IMR-90 (cell line): ENCODE data around the gene TXNDC11. TPM values are rescaled to one million over a fixed set of nuclear protein-coding genes. Genes with fewer than 3 reads are reported as not detected.
A peak's percentile ranks its signal among the peaks of the same experiment; 100 is the strongest.

Source experiments
- ATAC-seq: fragments of 200-7000 bp; cut with Tn5 transposase; 2 replicates; pipeline ENCODE4 v1.9.1; 2020; ENCODE audit warnings: low read depth, mild to moderate bottlenecking, moderate library complexity
- Bru-seq: library from RNA; stranded (reverse); fragments of 400-500 nt; gene quantifications from one replicate; lab custom pipeline; 2021; lab: Mats Ljungman, UMichigan
- BruChase-seq, 2 experiments: library from RNA; stranded (reverse); fragments of 400-500 nt; gene quantifications; one replicate each; lab custom pipeline; 2021; lab: Mats Ljungman, UMichigan
- BruUV-seq: library from RNA; stranded (reverse); fragments of 400-500 nt; replicated peaks from 2 replicates; lab custom pipeline; 2021; lab: Mats Ljungman, UMichigan
- CTCF ChIA-PET: fragments of 300-600 bp; formaldehyde crosslinking; extraction: SDS; loops from one replicate; lab custom pipeline; 2021; ENCODE audit warnings: antibody characterized with exemption; lab: Yijun Ruan, JAX
- POLR2A ChIA-PET: fragments of 300-600 bp; sonication (Branson Sonifier 250); formaldehyde crosslinking; loops from one replicate; lab custom pipeline; 2022; ENCODE audit warnings: antibody characterized with exemption; ENCODE audit not compliant: unreplicated experiment; lab: Charles Lee
- DNase-seq: peaks from one replicate; pipeline ENCODE4 v3.0.0; 2013
- H2AFZ ChIP-seq: replicated peaks from 2 replicates; pipeline ENCODE3; 2013; ENCODE audit warnings: low read length, mild to moderate bottlenecking; ENCODE audit not compliant: poor library complexity
- H2AK5ac ChIP-seq: 2 replicates; pipeline ENCODE4 v1.6.1; 2013; ENCODE audit warnings: low read depth, low read length, inconsistent platforms
- H2AK9ac ChIP-seq: replicated peaks from 2 replicates; pipeline ENCODE3; 2013; ENCODE audit warnings: mild to moderate bottlenecking, low read depth, low read length, moderate library complexity; ENCODE audit not compliant: poor library complexity
- H2BK120ac ChIP-seq: 2 replicates; pipeline ENCODE4 v1.6.1; 2013; ENCODE audit warnings: low read depth, low read length, inconsistent platforms
- H2BK15ac ChIP-seq: 3 replicates; pipeline ENCODE4 v1.6.1; 2013; ENCODE audit warnings: low read depth, low read length, inconsistent platforms
- H2BK20ac ChIP-seq: 2 replicates; pipeline ENCODE4 v1.6.1; 2013; ENCODE audit warnings: low read depth, mild to moderate bottlenecking, inconsistent platforms, low read length, moderate library complexity
- H2BK5ac ChIP-seq: 2 replicates; pipeline ENCODE4 v1.6.1; 2013; ENCODE audit warnings: mild to moderate bottlenecking, low read depth, low read length, inconsistent platforms; ENCODE audit not compliant: poor library complexity, severe bottlenecking
- H3K14ac ChIP-seq: replicated peaks from 2 replicates; pipeline ENCODE4 v1.6.1; 2013; ENCODE audit warnings: low read depth, low read length, inconsistent platforms
- H3K18ac ChIP-seq: 2 replicates; pipeline ENCODE4 v1.6.1; 2013; ENCODE audit warnings: low read depth, low read length, control low read depth
- H3K23ac ChIP-seq: 2 replicates; pipeline ENCODE4 v1.6.1; 2013; ENCODE audit warnings: low read depth, low read length, inconsistent platforms
- H3K27ac ChIP-seq: 2 replicates; pipeline ENCODE4 v1.5.1; 2013; ENCODE audit warnings: mild to moderate bottlenecking, control low read depth, low read length; ENCODE audit not compliant: insufficient read depth
- H3K27me3 ChIP-seq: 2 replicates; pipeline ENCODE4 v1.6.1; 2013; ENCODE audit warnings: low read length; ENCODE audit not compliant: control insufficient read depth, insufficient read depth
- H3K36me3 ChIP-seq: 2 replicates; pipeline ENCODE4 v1.6.1; 2013; ENCODE audit warnings: low read length, mixed read lengths; ENCODE audit not compliant: control insufficient read depth, insufficient read depth
- H3K4ac ChIP-seq: 2 replicates; pipeline ENCODE4 v1.6.1; 2013; ENCODE audit warnings: low read depth, low read length, inconsistent platforms
- H3K4me1 ChIP-seq: 2 replicates; pipeline ENCODE4 v1.6.1; 2013; ENCODE audit warnings: low read length, mixed read lengths; ENCODE audit not compliant: control insufficient read depth, insufficient read depth
- H3K4me2 ChIP-seq: 2 replicates; pipeline ENCODE4 v1.6.1; 2013; ENCODE audit warnings: low read depth, mild to moderate bottlenecking, control low read depth, low read length, moderate library complexity
- H3K4me3 ChIP-seq: 2 replicates; pipeline ENCODE4 v1.5.1; 2013; ENCODE audit warnings: low read depth, mild to moderate bottlenecking, control low read depth, low read length, moderate library complexity; ENCODE audit not compliant: insufficient read depth
- H3K56ac ChIP-seq: 2 replicates; pipeline ENCODE4 v1.6.1; 2013; ENCODE audit warnings: low read length, inconsistent platforms; ENCODE audit not compliant: insufficient read depth; ENCODE audit errors: extremely low read depth
- H3K79me1 ChIP-seq, 2 experiments: 2 replicates each; pipeline ENCODE4 v1.6.1; 2013; ENCODE audit warnings: low read length in 2 of 2, inconsistent platforms in 1 of 2, low read depth in 1 of 2
- H3K9ac ChIP-seq: 2 replicates; pipeline ENCODE4 v1.6.1; 2013; ENCODE audit warnings: low read depth, low read length, control low read depth
- H3K9me1 ChIP-seq: 2 replicates; pipeline ENCODE4 v1.6.1; 2013; ENCODE audit warnings: low read length, inconsistent platforms; ENCODE audit not compliant: insufficient read depth
- H3K9me3 ChIP-seq: 2 replicates; pipeline ENCODE4 v1.6.1; 2013; ENCODE audit warnings: low read length; ENCODE audit not compliant: control insufficient read depth, insufficient read depth
- H4K20me1 ChIP-seq: 2 replicates; pipeline ENCODE4 v1.6.1; 2013; ENCODE audit warnings: low read length, inconsistent platforms; ENCODE audit not compliant: insufficient read depth
- H4K5ac ChIP-seq: 2 replicates; pipeline ENCODE4 v1.6.1; 2013; ENCODE audit warnings: mild to moderate bottlenecking, low read depth, low read length, control low read depth
- H4K8ac ChIP-seq, 2 experiments: 2 replicates each; pipeline ENCODE4 v1.6.1; 2013; ENCODE audit warnings: low read depth in 2 of 2, low read length in 2 of 2, control low read depth in 1 of 2, inconsistent platforms in 1 of 2
- H4K91ac ChIP-seq: 2 replicates; pipeline ENCODE4 v1.6.1; 2013; ENCODE audit warnings: low read depth, low read length, inconsistent platforms; ENCODE audit not compliant: insufficient read depth
- CEBPB ChIP-seq: IDR thresholded peaks from 2 replicates; pipeline ENCODE4 v1.6.1; 2012; ENCODE audit warnings: low read depth, low read length, improper control_type of control experiment
- CTCF ChIP-seq: conservative IDR thresholded peaks from 2 replicates; pipeline ENCODE4 v1.5.1; 2012; ENCODE audit warnings: mild to moderate bottlenecking, low read depth, low read length, improper control_type of control experiment
- FOS ChIP-seq: fragments of 150-350 bp; IDR thresholded peaks from 2 replicates; pipeline ENCODE4 v1.6.1; 2016; ENCODE audit warnings: low read depth, low read length
- MAZ ChIP-seq: IDR thresholded peaks from 2 replicates; pipeline ENCODE4 v1.6.1; 2012; ENCODE audit warnings: low read depth, mild to moderate bottlenecking, low read length, improper control_type of control experiment, moderate library complexity, borderline replicate concordance
- MXI1 ChIP-seq: IDR thresholded peaks from 2 replicates; pipeline ENCODE4 v1.6.1; 2012; ENCODE audit warnings: low read depth, mild to moderate bottlenecking, low read length, moderate library complexity, borderline replicate concordance
- POLR2A ChIP-seq: IDR thresholded peaks from 2 replicates; pipeline ENCODE4 v1.6.1; 2012; ENCODE audit warnings: mild to moderate bottlenecking, low read depth, low read length
- USF2 ChIP-seq: fragments of 150-350 bp; IDR thresholded peaks from 2 replicates; pipeline ENCODE4 v1.6.1; 2017; ENCODE audit warnings: mild to moderate bottlenecking, antibody characterized with exemption, low read length, low read depth
- WGBS, 2 experiments: methylation state at CpG; one replicate each; pipeline versions ENCODE4 v1.1.5 to v1.1.7; 2013; ENCODE audit warnings: missing lambda C conversion rate in 2 of 2; ENCODE audit not compliant: insufficient read length in 1 of 2; ENCODE audit errors: extremely low coverage in 2 of 2; 5-methylcytosine and 5-hydroxymethylcytosine counted together
- dilution Hi-C: fragments of 300-500 bp; cut with HindIII; formaldehyde crosslinking; loops from one replicate; pipeline ENCODE4 v1.14.3; 2018; ENCODE audit warnings: low sequenced_read_pairs; ENCODE audit not compliant: unreplicated experiment
- in situ Hi-C: fragments of 300-500 bp; cut with MboI; formaldehyde crosslinking; loops from 3 replicates; pipeline ENCODE4 v1.14.3; 2019; ENCODE audit warnings: low sequenced_read_pairs, inconsistent platforms, mixed read lengths
- intact Hi-C: fragments of 100-400 bp; cut with micrococcal nuclease; formaldehyde crosslinking; loops from 2 replicates; pipeline ENCODE4 v1.10.0; 2022
- long read RNA-seq: library from polyadenylated mRNA; unstranded; transcript quantifications from one replicate; pipeline ENCODE4 v2.0.0, GENCODE V29; 2021; ENCODE audit not compliant: unreplicated experiment
- polyA plus RNA-seq, 3 experiments: library from polyadenylated mRNA; depleted of rRNA; stranded (reverse); fragments of >200 nt; gene quantifications; 2 replicates each; pipeline ENCODE4 v1.2.3, GENCODE V29; 2012; ENCODE audit warnings: low replicate concordance in 1 of 3
- total RNA-seq: library from RNA; depleted of rRNA; stranded (reverse); fragments of >200 nt; gene quantifications from 2 replicates; pipeline ENCODE4 v1.2.3, GENCODE V29; 2012; rRNA removed

TXNDC11 gene, protein sequence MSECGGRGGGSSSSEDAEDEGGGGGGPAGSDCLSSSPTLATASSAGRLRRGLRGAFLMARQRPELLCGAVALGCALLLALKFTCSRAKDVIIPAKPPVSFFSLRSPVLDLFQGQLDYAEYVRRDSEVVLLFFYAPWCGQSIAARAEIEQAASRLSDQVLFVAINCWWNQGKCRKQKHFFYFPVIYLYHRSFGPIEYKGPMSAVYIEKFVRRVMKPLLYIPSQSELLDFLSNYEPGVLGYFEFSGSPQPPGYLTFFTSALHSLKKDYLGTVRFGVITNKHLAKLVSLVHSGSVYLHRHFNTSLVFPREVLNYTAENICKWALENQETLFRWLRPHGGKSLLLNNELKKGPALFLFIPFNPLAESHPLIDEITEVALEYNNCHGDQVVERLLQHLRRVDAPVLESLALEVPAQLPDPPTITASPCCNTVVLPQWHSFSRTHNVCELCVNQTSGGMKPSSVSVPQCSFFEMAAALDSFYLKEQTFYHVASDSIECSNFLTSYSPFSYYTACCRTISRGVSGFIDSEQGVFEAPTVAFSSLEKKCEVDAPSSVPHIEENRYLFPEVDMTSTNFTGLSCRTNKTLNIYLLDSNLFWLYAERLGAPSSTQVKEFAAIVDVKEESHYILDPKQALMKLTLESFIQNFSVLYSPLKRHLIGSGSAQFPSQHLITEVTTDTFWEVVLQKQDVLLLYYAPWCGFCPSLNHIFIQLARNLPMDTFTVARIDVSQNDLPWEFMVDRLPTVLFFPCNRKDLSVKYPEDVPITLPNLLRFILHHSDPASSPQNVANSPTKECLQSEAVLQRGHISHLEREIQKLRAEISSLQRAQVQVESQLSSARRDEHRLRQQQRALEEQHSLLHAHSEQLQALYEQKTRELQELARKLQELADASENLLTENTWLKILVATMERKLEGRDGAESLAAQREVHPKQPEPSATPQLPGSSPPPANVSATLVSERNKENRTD
- total RNA-seq = 23.9 and 25.3 TPM in 2 replicates
- 42.9 and 50.0 TPM in 2 replicates for polyA plus RNA-seq (2012; rRNA removed)
- 37.8 and 42.7 TPM in 2 replicates for polyA plus RNA-seq (2012; cell fraction: cytosol; rRNA removed)
- polyA plus RNA-seq (2012; cell fraction: nucleus; rRNA removed; ENCODE audit: low replicate concordance) = 42.1 and 47.2 TPM in 2 replicates
- Bru-seq, nascent RNA = percentile 85 among the genes with signal in this experiment
- percentile 81 among the genes with signal in this experiment for BruChase-seq, experiment 1, labeled RNA remaining after a 6-hour chase
- BruChase-seq, experiment 2, labeled RNA remaining after a 2-hour chase = percentile 74 among the genes with signal in this experiment
- long read RNA-seq, transcript TXNDC11-201 (12 exons, 3,140 nt) = major isoform, 28 of 45 reads
- long read RNA-seq, partial matches to known transcripts = 4 of 45 reads
- long read RNA-seq, other reads (novel, unspliced or antisense) = 13 of 45 reads

- ChIA-PET POLR2A (interaction anchor here (0.5 to 0.6 kb wide), 3 partner anchors 13 to 54 kb away, joined by 3 to 4 read pairs (median 3); no protein-coding TSS in a partner anchor), CTCF (interaction anchor here (0.6 to 1.1 kb wide), 3 partner anchors 34 to 268 kb away, joined by 3 read pairs; no protein-coding TSS in a partner anchor)
- Histone ChIP-seq H3K4ac (peak within 1 kb of the TSS; percentile 93), H3K4me2 (peak within 1 kb of the TSS; percentile 92), H3K56ac (peak within 1 kb of the TSS; percentile 85), H2AK9ac (peak within 1 kb of the TSS; percentile 98), H4K91ac (peak within 1 kb of the TSS; percentile 90), H3K4me3 (peak within 1 kb of the TSS; percentile 75), H4K8ac (peak within 1 kb of the TSS; percentile 74 to 97), H3K9me1 (peaks cover 8% of the 10 kb centered on the region), H2AFZ (peak within 1 kb of the TSS; percentile 95), H3K4me1 (peaks cover 9% of the 10 kb centered on the region), H2BK5ac (peak within 1 kb of the TSS; percentile 75), H3K23ac (peak within 1 kb of the TSS; percentile 93), H3K9me3 (no peaks in the 10 kb centered on the region), H3K27me3 (no peaks in the 10 kb centered on the region), H4K5ac (peak within 1 kb of the TSS; percentile 67), H3K27ac (peak within 1 kb of the TSS; percentile 64), H3K9ac (peak within 1 kb of the TSS; percentile 91), H2BK120ac (peak within 1 kb of the TSS; percentile 74), H2AK5ac (peak within 1 kb of the TSS; percentile 99), H2BK15ac (no peak within 1 kb of the TSS; the same call in 2 of the 3 replicates), H2BK20ac (no peak within 1 kb of the TSS), H3K36me3 (no peaks in the 10 kb centered on the region), H3K14ac (peak within 1 kb of the TSS; percentile 87), H3K18ac (peak within 1 kb of the TSS; percentile 70), H4K20me1 (peaks cover 28% of the 10 kb centered on the region; the same call in 1 of the 2 replicates), H3K79me1 (peaks cover 10 to 43% of the 10 kb centered on the region in 2 experiments; a peak in 3 of 4 replicates)
- intact Hi-C loops = no loop called here
- peak; percentile 98 for ATAC-seq
- dilution Hi-C loops = no loop called here
- peak; percentile 96 for DNase-seq
- no peak for TF ChIP-seq FOS
- no peak for TF ChIP-seq CEBPB
- TF ChIP-seq MXI1 = peak; percentile 44
- peak; percentile 40; the same call in 1 of the 2 replicates for TF ChIP-seq USF2
- no peak for TF ChIP-seq CTCF
- peak; percentile 81; the same call in 1 of the 2 replicates for TF ChIP-seq MAZ
- peak; percentile 98 for TF ChIP-seq POLR2A
- WGBS, 2 experiments = 1% methylated on average over 66 of the region's 96 CpGs; no CpG with 5 or more reads in 1 of the 2 experiments
- no TSS peak for BruUV-seq
- in situ Hi-C loops = no loop called here
Observed at GRCh38 chr16:11742536-11743307, at the start of gene TXNDC11. Gene TXNDC11 (minus strand): TSS chr16:11742857. CDS start chr16:11742730, 127 bp downstream.
